ENCODE measurements around the gene NPBWR2.

Gene NPBWR2

GRCh38 chr20:64082820-64083377 is 24.5 kb downstream of the NPBWR2 start:
- Histone ChIP-seq H3K27me3 (ENCODE audit: insufficient read depth, poor library complexity, severe bottlenecking) (no peaks in the 10 kb centered on the region), H3K27ac (replicated peaks) (peak overlapping the region; percentile 95), H3K4me3 (replicated peaks; ENCODE audit: insufficient read depth, low read length) (peak overlapping the region; percentile 48)
- DNase-seq (ENCODE audit: low read depth in 1 of 2, low spot score in 1 of 2) = no peak
- no peak for TF ChIP-seq POLR2AphosphoS5 (IDR thresholded peaks at IDR 0.05; ENCODE audit: low read depth)
- no peak for TF ChIP-seq SPI1 (IDR thresholded peaks at IDR 0.05; ENCODE audit: borderline replicate concordance, low read depth)
- TF ChIP-seq GABPA (IDR thresholded peaks at IDR 0.05; ENCODE audit: low read depth) = no peak
- TF ChIP-seq, protein P1, sequence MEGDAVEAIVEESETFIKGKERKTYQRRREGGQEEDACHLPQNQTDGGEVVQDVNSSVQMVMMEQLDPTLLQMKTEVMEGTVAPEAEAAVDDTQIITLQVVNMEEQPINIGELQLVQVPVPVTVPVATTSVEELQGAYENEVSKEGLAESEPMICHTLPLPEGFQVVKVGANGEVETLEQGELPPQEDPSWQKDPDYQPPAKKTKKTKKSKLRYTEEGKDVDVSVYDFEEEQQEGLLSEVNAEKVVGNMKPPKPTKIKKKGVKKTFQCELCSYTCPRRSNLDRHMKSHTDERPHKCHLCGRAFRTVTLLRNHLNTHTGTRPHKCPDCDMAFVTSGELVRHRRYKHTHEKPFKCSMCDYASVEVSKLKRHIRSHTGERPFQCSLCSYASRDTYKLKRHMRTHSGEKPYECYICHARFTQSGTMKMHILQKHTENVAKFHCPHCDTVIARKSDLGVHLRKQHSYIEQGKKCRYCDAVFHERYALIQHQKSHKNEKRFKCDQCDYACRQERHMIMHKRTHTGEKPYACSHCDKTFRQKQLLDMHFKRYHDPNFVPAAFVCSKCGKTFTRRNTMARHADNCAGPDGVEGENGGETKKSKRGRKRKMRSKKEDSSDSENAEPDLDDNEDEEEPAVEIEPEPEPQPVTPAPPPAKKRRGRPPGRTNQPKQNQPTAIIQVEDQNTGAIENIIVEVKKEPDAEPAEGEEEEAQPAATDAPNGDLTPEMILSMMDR (IDR thresholded peaks at IDR 0.05; ENCODE audit: insufficient read depth, low read length) = no peak
- TF ChIP-seq REST (IDR thresholded peaks at IDR 0.05; ENCODE audit: insufficient replicate concordance, low read depth) = no peak

- H3K27ac ChIP-seq (replicated peaks) = peak overlapping the region; percentile 95
- no peak overlapping the region for H3K4me3 ChIP-seq (replicated peaks; ENCODE audit: insufficient read depth, low read length)
- TF ChIP-seq REST (IDR thresholded peaks at IDR 0.05; ENCODE audit: insufficient replicate concordance, low read depth) (no peak), POLR2AphosphoS5 (IDR thresholded peaks at IDR 0.05; ENCODE audit: low read depth) (no peak), SPI1 (IDR thresholded peaks at IDR 0.05; ENCODE audit: borderline replicate concordance, low read depth) (no peak), GABPA (IDR thresholded peaks at IDR 0.05; ENCODE audit: low read depth) (no peak)
- TF ChIP-seq, protein P1 (IDR thresholded peaks at IDR 0.05; ENCODE audit: insufficient read depth, low read length) = no peak
- no peaks in the 10 kb centered on the region for H3K27me3 ChIP-seq (ENCODE audit: insufficient read depth, poor library complexity, severe bottlenecking)
- DNase-seq (ENCODE audit: low read depth in 1 of 2, low spot score in 1 of 2) = peak in 1 of 2 experiments; percentile 48
Measured at GRCh38 chr20:64082126-64082731, 25.1 kb downstream of the NPBWR2 start.

DNA sequence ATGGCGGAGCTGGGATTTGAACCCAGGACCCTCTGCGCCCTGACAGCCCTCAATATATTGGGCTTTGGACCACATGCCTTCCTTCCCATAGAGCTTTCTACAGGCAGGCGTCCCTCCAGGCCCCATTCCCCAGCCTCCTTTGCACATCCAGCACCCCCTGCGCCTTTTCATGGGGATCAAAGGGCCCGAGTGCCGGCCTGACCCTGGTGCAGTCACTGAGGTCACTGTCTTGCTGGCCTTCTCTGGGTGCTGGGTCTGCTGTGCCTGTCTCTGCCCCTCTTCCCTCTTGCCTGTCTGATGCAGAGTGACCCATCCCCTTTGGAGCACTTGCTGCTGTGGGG is 25.8 kb downstream of the NPBWR2 start:
- no peak for DNase-seq (ENCODE audit: low read depth in 1 of 2, low spot score in 1 of 2)
- Histone ChIP-seq H3K4me3 (replicated peaks; ENCODE audit: insufficient read depth, low read length) (no peak overlapping the region), H3K27ac (replicated peaks) (peak overlapping the region; percentile 95), H3K27me3 (ENCODE audit: insufficient read depth, poor library complexity, severe bottlenecking) (no peaks in the 10 kb centered on the region)
- no peak for TF ChIP-seq POLR2AphosphoS5 (IDR thresholded peaks at IDR 0.05; ENCODE audit: low read depth)

GRCh38 chr20:64080813-64081623 is 26.3 kb downstream of the NPBWR2 start:
- DNase-seq (ENCODE audit: low read depth in 1 of 2, low spot score in 1 of 2) = no peak
- Histone ChIP-seq H3K27ac (replicated peaks) (peak overlapping the region; percentile 95), H3K27me3 (ENCODE audit: insufficient read depth, poor library complexity, severe bottlenecking) (no peaks in the 10 kb centered on the region), H3K4me3 (replicated peaks; ENCODE audit: insufficient read depth, low read length) (peak overlapping the region; percentile 74)
- no peak for TF ChIP-seq GABPA (IDR thresholded peaks at IDR 0.05; ENCODE audit: low read depth)
- TF ChIP-seq POLR2AphosphoS5 (IDR thresholded peaks at IDR 0.05; ENCODE audit: low read depth) = no peak
- no peak for TF ChIP-seq SPI1 (IDR thresholded peaks at IDR 0.05; ENCODE audit: borderline replicate concordance, low read depth)
- TF ChIP-seq, protein P1 (IDR thresholded peaks at IDR 0.05; ENCODE audit: insufficient read depth, low read length) = no peak
- TF ChIP-seq REST (IDR thresholded peaks at IDR 0.05; ENCODE audit: insufficient replicate concordance, low read depth) = no peak

Data from HL-60 (cell line).